Vagina (tissue), 2 donors: ENCODE data around the gene CABCOCO1.

Experiments used
- CTCF ChIP-seq, 3 experiments: fragments of 450-650 bp in 2 of 3; fragments of 200-600 bp in 1 of 3; sonication (generic) in 1 of 3; IDR thresholded peaks; one replicate each; pipeline ENCODE4 v1.5.1; 2017 to 2019; ENCODE audit warnings: antibody characterized with exemption in 3 of 3, mild to moderate bottlenecking in 2 of 3, moderate library complexity in 2 of 3
- POLR2AphosphoS5 ChIP-seq, 2 donors: sonication (generic); formaldehyde crosslinking; IDR thresholded peaks; one replicate each; pipeline ENCODE4 v1.9.0; 2017; ENCODE audit warnings: antibody characterized with exemption in 2 of 2, mild to moderate bottlenecking in 2 of 2, low read depth in 1 of 2; ENCODE audit not compliant: insufficient read depth in 1 of 2

GRCh38 chr10:61616611-61617010 lies 46.1 kb upstream of the CABCOCO1 start:
- TF ChIP-seq CTCF (IDR thresholded peaks at IDR 0.05) (no peak), POLR2AphosphoS5 (IDR thresholded peaks at IDR 0.05; ENCODE audit: insufficient read depth in 1 of 2, low read depth in 1 of 2) (no peak)
